SKM-1 (cell line): Measurements from ENCODE around the gene KRT75.

ENCODE experiments used
- DNase-seq: peaks from one replicate; lab custom pipeline; 2025; ENCODE audit not compliant: unreplicated experiment; lab: John Stamatoyannopoulos, UW

Gene KRT75

DNA sequence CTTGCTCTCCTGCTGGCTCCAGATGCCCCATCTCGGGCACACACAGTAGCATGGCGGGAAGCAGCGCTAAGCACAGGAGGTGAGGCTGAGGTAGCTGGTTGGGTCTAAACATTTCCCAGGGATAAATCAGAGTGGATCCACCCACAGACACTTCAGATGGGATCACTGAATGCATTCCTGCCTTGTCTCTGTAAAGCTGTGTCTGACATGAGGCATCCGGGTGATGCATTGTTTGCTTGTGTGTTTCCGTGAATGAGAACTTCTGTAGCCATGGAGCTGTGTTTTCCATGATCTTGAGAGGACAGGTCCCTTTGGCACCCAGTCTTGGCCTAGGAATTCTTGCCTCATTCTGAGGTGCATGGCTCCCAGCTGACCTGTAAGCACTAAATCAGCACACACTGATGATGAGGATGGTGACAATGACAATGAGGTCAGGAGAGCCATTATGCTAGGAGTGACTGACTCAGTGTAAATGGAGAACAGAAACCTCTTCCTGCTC is 6.7 kb upstream of the KRT75 start:
- no peak for DNase-seq

DNA sequence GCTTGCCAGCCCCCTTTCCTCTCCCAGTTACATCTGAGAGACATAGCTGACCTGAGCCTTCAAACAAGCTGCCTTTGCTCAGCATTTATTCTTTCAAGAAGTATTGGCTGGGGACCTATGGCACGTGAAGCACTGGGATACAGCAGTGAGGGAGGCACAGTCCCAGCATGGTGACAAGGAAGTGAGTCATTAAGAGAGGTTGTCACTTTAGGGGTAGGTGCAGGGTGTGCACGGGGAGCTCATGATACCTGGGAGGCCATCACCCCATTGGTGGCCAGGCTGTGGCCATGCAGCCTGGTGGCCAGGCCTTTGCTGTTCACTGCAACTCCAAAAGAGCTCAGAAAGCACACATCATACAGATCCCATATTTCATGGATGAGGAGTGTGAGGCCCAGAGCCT is 5.7 kb upstream of the KRT75 start:
- no peak for DNase-seq

DNA sequence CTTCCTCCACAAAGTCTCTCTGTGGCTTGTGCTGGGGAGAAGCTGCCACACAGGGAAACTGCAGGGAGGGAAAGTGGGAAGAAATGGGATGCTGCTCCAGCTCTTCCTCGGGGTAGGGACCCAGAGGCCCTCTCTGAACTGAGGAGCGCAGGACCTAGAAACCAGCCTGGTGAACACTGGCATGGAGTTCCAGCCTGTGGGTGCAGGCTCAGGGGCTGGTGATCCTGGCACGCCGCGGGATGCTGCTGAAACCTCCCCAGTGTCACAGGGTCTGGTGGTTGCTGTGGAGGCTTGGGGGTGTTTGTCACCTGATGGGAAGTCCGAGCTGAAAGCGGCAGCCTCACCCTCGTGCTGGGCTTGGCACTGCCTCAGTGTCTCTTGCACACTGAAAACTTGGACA is 5.2 kb upstream of the KRT75 start:
- no peak for DNase-seq

GRCh38 chr12:52438305-52439301 is 4.4 kb upstream of the KRT75 start:
- DNase-seq = no peak

DNA sequence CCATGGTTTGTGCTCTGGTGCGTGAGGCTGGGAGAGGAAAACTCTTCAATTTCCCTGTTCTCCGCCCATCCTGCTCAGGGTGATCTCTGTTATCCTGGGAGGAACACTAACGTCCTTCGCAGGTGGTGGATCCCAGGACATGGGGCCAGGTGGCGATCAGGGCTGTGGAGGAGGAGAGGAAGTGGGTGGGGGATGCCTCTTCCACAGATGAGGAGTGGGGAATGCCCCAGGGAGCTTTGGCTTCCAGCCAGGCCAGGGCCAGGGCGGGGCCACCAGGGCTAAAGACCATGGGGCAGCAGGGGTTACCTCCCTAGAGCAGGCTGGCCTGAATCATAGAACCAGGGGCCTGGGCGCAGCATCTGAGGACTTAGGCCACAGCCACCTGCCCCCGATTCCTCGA is 3.3 kb upstream of the KRT75 start:
- DNase-seq = no peak

GRCh38 chr12:52436828-52437474 is 2.8 kb upstream of the KRT75 start:
- DNase-seq = no peak

- DNase-seq = no peak
Measured at GRCh38 chr12:52436000-52436827, 2.0 kb upstream of the KRT75 start.

- no peak for DNase-seq
Measured at GRCh38 chr12:52435659-52435999, 1.5 kb upstream of the KRT75 start.

DNA sequence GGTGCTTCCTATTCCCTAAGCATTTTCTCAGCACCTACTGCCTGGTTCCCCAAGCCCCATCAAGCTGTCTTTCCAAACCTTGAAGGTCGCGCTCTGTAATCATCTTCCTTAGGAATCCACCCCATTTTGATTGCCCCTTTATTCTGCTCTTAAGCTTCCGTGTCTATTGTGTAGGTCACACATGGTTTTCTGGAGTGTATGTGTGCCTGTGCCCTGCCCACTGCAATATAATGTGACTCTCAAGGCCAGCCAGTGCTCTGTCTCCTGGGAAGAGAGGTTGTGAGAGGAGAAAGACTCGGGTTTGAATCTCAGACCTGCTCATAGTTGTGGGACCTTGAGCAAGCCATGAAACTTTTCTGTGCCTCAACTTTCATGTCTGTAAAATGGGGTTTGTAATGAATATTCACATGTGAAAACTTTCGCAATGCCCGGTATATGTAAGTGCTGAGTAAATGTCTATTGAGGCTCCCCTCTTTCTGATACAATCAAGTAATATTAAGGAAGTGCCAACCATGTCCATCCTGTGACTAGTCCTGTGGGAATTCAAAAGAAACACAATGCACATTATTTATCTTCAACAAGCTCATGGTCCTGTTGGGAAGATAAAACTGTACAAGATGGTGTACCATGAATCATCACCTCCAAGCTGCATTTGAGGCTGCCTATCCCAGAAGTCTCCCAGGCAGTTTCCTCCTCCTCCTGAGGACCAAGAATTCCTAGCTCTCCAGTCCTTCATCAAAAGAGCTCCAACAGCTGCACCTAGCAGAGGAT is 774 bp upstream of the KRT75 start:
- DNase-seq = no peak

DNA sequence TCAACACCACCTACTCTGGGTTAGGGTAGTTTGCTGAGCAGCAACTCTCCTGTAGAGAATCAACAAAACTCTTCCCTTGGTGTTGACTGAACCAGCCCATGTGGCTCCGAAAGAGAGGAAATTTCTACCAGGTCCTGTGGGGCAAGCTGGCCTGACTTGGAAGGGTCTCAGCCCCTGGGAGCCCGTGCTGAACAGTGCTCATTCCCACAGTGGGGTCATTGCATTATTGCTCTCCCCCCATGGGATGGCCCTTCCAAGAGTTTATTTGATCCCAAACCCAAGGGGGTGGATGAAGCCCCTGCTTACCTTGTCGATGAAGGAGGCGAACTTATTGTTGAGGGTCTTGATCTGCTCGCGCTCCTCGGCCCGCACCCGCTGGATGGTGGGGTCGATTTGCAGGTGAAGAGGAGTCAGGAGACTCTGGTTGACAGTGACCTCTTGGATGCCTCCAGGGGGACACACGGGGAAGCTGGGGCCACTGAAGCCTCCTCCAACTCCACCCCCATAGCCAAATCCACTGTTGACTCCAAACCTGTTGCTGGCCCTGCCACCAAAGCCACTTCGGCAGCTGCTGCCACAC is 580 bp downstream of the KRT75 start:
- no peak for DNase-seq

DNA sequence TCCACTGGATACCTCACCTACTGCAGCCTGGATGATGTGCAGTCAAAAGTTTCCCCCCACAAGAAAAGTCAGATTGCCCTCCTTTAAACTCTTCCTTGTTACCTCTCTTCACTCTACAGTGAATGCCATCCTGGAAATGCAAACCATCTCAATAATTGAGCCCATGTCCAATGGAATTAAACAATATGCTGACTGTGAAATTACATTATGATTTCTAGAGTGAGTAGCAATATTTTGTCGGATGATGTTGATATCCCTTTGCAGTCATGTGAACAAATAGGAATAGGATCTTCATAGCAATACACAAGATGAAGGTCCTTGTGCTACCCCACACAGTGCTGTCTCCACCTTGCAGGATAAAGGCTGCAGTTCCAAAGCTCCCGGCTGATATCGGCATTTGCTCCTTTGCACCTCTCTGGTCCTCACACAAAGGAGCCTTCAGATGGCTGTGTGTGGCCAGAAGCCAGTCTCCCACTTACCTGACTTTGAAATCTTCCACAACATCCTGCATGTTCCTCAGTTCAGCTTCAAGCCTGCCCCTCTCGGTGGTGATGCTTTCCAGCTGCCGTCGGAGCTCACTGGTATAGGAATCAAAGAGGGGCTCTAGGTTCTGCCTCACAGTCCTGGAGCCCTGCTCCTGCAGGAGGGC is 1.5 kb downstream of the KRT75 start:
- DNase-seq = no peak

DNA sequence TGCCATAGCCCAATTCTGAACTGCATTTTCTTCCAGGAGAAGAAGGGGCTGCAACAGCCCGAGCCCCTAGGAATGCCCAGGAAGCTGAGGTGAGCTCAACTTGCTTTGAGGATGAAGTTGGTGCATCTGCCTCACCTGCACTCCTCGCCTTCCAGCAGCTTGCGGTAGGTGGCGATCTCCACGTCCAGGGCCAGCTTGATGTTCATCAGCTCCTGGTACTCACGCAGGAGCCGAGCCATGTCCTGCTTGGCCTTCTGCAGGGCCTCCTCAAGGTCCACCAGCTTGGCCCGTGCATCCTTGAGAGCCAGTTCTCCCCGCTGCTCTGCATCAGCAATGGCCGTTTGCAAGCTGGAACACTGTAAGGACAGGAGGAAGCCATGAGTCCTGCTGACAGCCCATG is 6.0 kb downstream of the KRT75 start:
- no peak for DNase-seq

DNA sequence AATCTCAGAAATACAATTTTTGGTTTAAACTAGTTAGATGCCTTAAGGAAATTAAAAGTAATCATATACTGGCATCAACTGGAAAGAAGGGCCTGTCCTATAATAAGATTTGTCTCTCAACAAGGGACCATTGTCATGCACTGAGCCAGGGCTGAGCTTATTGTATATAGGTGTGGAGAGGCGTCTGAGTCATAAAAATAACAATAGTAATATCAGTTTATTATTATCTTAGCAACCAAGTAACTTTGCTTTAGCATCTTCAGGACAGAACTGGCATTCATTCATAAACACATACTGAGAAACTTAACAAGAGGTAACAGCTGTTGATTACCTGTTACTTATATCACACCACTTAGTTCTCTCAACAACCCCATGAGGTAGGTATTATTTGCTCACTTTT is 7.1 kb downstream of the KRT75 start:
- DNase-seq = no peak

DNA sequence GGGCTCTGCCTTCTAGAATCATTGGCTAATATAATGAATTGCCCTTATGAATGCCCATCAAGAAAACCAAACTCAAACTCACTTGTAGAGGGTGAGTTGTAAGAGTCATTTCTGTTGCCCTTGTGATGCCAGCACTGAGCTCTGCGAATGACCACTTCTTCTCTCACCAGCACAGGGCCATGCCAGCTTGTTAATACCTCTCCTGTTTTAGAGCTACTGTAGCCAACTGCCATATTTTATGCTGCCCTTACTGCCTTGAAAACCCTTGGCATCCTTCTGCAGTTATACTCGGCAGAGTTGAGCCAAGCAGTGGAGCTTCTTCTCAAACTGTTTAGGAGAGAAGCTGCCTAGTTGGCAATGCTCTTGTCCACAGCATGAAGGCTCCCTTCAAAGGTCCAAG is 8.1 kb downstream of the KRT75 start:
- DNase-seq = no peak

- no peak for DNase-seq
Measured at GRCh38 chr12:52425466-52425865, 8.7 kb downstream of the KRT75 start.

DNA sequence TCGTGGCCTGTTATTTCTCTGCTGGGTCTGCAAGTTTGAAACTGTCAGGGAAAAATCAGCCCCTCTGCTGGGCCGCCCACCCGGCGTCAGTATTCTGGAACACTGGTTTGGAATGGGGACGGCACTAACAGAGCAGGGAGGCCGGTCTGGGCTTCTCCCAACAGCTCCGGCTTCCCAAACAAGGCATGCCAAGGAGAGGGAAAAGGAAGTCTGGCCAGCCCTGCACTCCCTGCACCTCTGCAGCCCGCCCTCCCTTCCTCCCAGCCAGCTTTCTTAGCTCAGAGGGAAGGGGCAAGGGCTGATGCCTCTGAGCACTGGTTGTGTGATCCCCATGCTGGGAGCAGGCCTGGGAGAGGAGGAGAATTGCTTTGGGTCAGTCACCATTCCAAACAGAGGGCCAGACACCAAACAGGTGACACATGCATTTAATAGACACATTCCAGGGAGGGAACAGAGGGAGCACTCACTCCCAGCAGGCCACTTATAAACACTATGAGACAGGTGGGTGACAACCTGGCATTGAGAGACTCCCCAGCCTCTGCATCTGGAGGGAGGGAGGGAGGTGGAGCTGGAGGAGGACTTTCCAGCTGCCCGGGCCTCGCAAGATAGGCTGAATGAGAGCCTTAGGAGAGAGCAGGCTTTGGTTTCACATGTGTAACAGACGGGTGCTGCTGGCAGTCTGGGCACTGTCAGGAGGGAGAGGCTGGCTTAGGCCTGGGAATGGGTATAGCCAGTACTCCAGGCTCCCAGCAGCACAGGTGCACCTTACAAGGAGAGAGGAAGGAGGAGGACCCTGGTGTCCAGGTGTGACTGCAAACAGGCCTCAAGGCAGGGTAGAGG is 10.3 kb downstream of the KRT75 start:
- DNase-seq = no peak

DNA sequence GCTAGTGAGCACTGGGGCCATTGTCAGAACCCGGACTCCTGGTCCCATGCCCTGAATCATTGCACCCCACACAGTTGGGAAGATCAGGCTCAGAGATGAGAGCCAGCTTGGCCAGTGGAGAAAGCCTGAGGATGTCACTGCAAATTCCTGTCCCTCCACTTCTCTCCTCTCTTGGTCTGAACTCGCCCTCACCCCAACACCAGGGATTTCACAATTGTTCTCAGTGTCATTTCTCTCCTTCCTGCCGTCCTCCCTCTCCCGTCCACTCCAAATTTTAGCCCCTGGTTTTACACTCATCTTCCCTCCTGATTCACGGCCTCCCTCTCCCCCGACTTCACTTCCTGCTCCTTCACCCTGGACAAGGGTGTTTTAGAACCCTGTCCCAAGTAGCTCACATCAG is 11.1 kb downstream of the KRT75 start:
- no peak for DNase-seq

DNA sequence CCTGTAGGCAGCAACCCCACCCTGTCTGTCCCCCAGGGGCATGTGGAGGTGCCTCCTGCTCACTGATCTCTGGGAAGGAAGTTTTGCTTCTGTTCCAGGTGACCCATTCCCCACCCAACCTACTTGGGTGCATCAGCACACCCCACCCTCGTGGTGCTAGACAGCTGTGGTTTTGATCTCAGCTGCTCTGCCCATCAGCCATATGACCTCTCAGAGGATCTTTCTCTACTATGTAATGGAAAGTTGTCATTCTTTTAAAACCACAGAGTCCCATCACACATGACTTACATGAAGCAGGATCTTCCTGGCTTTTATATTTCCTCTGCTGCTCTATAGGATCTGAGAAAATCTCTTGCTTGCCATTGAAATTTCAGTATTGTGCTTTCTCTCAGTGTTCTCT is 14.5 kb downstream of the KRT75 start:
- no peak for DNase-seq

- no peak for DNase-seq
Measured at GRCh38 chr12:52418576-52419110, 15.5 kb downstream of the KRT75 start.
